Amniotic epithelial cell (primary cell): ENCODE results near the gene SHC2.
"Not testable (repeated sequence)": the region's sequence is repeated elsewhere in the genome, so short reads cannot be mapped to it uniquely, and the experiment has no call there.

Experiments used
- DNase-seq: peaks from one replicate; pipeline ENCODE4 v3.0.0-alpha.2; 2010; ENCODE audit warnings: low read depth

Gene SHC2

GRCh38 chr19:389255-389934 lies 71.4 kb downstream of the SHC2 start:
- DNase-seq = no peak

GRCh38 chr19:388691-389090 lies 72.1 kb downstream of the SHC2 start:
- no peak for DNase-seq

GRCh38 chr19:387777-388176 lies 73.1 kb downstream of the SHC2 start:
- DNase-seq = no peak

- not testable (repeated sequence) for DNase-seq
Observed at GRCh38 chr19:386632-387301, 74.1 kb downstream of the SHC2 start.

- DNase-seq = not testable (repeated sequence)
Observed at GRCh38 chr19:386189-386588, 74.6 kb downstream of the SHC2 start.

GRCh38 chr19:384799-385169 lies 76.0 kb downstream of the SHC2 start:
- no peak for DNase-seq

- no peak for DNase-seq
Observed at GRCh38 chr19:383922-384798, 76.7 kb downstream of the SHC2 start.

- no peak for DNase-seq
Observed at GRCh38 chr19:383040-383439, 77.8 kb downstream of the SHC2 start.

GRCh38 chr19:382578-382977 lies 78.3 kb downstream of the SHC2 start:
- peak; percentile 59 for DNase-seq

- DNase-seq = not testable (repeated sequence)
Observed at GRCh38 chr19:381901-382300, 78.9 kb downstream of the SHC2 start.

- not testable (repeated sequence) for DNase-seq
Observed at GRCh38 chr19:380618-381219, 80.1 kb downstream of the SHC2 start.

GRCh38 chr19:379796-380195 lies 81.0 kb downstream of the SHC2 start:
- no peak for DNase-seq

GRCh38 chr19:378706-379105 lies 82.1 kb downstream of the SHC2 start:
- no peak for DNase-seq

- no peak for DNase-seq
Observed at GRCh38 chr19:377801-378581, 82.8 kb downstream of the SHC2 start.

- DNase-seq = no peak
Observed at GRCh38 chr19:376111-376470, 84.7 kb downstream of the SHC2 start.

GRCh38 chr19:375395-376110 lies 85.3 kb downstream of the SHC2 start:
- no peak for DNase-seq

- no peak for DNase-seq
Observed at GRCh38 chr19:374886-375235, 86.0 kb downstream of the SHC2 start.

GRCh38 chr19:374183-374885 lies 86.5 kb downstream of the SHC2 start:
- no peak for DNase-seq

- no peak for DNase-seq
Observed at GRCh38 chr19:373391-374182, 87.2 kb downstream of the SHC2 start.
